Neutrophil (primary cell): ENCODE data around the gene CCDC8.
"Not testable (repeated sequence)": the region's sequence is repeated elsewhere in the genome, so short reads cannot be mapped to it uniquely, and the experiment has no call there.

ENCODE experiments used
- H3K27ac ChIP-seq: fragments of 200-600 bp; sonication (generic); 2 replicates; pipeline ENCODE4 v1.5.1; 2016; ENCODE audit warnings: mild to moderate bottlenecking, moderate library complexity
- H3K27me3 ChIP-seq: fragments of 200-600 bp; sonication (generic); 2 replicates; pipeline ENCODE4 v1.6.0; 2016; ENCODE audit warnings: mild to moderate bottlenecking
- H3K36me3 ChIP-seq: fragments of 200-600 bp; sonication (generic); 2 replicates; pipeline ENCODE4 v1.5.1; 2017
- H3K4me1 ChIP-seq, 2 experiments: fragments of 200-600 bp in 1 of 2; sonication (generic) in 1 of 2; 1 replicate in 1 of 2; 2 replicates in 1 of 2; pipeline versions ENCODE4 v1.5.1 to v1.6.1; 2013 to 2016; ENCODE audit warnings: low read depth in 1 of 2, low read length in 1 of 2, mild to moderate bottlenecking in 1 of 2, moderate library complexity in 1 of 2; ENCODE audit not compliant: control insufficient read depth in 1 of 2, insufficient read depth in 1 of 2
- H3K4me3 ChIP-seq, 2 experiments: fragments of 200-600 bp in 1 of 2; sonication (generic) in 1 of 2; 1 replicate in 1 of 2; 2 replicates in 1 of 2; pipeline ENCODE4 v1.5.1; 2013 to 2016; ENCODE audit warnings: low read depth in 1 of 2, low read length in 1 of 2, mild to moderate bottlenecking in 1 of 2, moderate library complexity in 1 of 2
- H3K9me3 ChIP-seq: fragments of 200-600 bp; sonication (generic); 2 replicates; pipeline ENCODE4 v1.5.1; 2016
- TF ChIP-seq, protein P1 (sequence below): fragments of 200-600 bp; sonication (generic); IDR thresholded peaks from 2 replicates; pipeline ENCODE4 v1.5.1; 2016; ENCODE audit warnings: antibody characterized with exemption

Gene CCDC8

DNA sequence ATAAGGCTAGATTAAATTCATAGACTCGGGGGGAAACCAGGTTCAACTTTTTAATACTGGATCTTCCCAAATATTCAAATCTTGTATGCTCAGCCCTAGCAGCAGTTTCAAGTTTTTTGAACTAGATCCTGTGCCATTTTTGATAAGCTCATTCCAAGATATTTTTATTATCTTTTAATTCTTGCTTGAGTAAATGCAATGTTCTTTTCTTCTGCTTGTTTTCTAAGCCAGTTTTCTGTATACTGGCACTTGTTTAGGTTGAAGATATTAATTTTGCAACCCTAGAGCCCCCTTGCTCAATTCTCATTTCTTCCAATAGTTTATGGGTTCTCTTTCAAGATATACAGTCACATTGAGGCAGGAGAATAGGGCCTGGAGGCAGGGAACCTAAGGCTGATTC, 28.5 kb upstream of the CCDC8 start:
- Histone ChIP-seq H3K9me3 (no peaks in the 10 kb centered on the region), H3K4me3 (no peak overlapping the region), H3K36me3 (no peaks in the 10 kb centered on the region), H3K27ac (no peak overlapping the region), H3K27me3 (peaks cover 1% of the 10 kb centered on the region), H3K4me1 (no peaks in the 10 kb centered on the region)
- TF ChIP-seq, protein P1, sequence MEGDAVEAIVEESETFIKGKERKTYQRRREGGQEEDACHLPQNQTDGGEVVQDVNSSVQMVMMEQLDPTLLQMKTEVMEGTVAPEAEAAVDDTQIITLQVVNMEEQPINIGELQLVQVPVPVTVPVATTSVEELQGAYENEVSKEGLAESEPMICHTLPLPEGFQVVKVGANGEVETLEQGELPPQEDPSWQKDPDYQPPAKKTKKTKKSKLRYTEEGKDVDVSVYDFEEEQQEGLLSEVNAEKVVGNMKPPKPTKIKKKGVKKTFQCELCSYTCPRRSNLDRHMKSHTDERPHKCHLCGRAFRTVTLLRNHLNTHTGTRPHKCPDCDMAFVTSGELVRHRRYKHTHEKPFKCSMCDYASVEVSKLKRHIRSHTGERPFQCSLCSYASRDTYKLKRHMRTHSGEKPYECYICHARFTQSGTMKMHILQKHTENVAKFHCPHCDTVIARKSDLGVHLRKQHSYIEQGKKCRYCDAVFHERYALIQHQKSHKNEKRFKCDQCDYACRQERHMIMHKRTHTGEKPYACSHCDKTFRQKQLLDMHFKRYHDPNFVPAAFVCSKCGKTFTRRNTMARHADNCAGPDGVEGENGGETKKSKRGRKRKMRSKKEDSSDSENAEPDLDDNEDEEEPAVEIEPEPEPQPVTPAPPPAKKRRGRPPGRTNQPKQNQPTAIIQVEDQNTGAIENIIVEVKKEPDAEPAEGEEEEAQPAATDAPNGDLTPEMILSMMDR: no peak

DNA sequence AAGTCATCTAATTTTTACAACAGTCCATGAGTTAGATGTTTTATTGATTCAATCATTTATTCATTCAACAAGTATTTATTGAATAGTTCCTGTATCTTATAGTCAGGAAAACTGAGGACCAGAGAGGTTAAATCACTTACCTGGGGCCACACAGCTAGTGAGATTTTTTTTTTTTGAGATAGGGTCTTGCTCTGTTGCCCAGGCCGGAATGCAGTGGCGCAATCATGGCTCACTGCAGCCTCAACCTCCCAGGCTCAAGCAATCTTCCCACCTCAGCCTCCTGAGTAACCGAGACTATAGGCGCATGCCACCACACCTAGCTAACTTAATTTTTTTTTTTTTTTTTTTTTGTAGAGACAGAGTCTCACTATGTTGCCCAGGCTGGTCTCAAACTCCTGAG, 22.3 kb upstream of the CCDC8 start:
- H3K9me3 ChIP-seq, H3K4me3 ChIP-seq, H3K27ac ChIP-seq, H3K36me3 ChIP-seq, H3K4me1 ChIP-seq: not testable (repeated sequence)
- H3K27me3 ChIP-seq: peaks cover 33% of the 10 kb centered on the region

DNA sequence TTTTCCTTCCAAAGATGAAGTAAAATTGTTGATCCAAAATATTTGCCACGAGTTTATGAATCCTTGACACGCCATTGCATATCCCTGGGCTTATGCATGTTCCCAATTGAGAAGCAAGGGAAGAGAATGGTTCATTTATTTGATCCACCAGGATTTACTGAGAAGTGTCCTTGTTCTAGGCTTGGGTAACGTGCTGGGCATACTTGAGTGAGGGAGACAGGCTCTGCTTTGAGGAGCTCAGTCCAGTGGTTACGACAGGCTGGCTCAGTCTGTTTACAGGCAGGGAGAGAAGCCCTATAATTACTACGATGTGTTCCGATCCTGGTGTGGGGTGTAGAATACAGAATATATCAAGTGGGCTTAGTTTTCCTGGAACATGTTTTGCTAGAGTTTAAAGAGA, 21.6 kb upstream of the CCDC8 start:
- Histone ChIP-seq H3K4me1 (no peaks in the 10 kb centered on the region), H3K4me3 (no peak overlapping the region), H3K36me3 (no peaks in the 10 kb centered on the region), H3K9me3 (no peaks in the 10 kb centered on the region), H3K27me3 (peaks cover 39% of the 10 kb centered on the region), H3K27ac (no peak overlapping the region)
- TF ChIP-seq, protein P1: no peak

DNA sequence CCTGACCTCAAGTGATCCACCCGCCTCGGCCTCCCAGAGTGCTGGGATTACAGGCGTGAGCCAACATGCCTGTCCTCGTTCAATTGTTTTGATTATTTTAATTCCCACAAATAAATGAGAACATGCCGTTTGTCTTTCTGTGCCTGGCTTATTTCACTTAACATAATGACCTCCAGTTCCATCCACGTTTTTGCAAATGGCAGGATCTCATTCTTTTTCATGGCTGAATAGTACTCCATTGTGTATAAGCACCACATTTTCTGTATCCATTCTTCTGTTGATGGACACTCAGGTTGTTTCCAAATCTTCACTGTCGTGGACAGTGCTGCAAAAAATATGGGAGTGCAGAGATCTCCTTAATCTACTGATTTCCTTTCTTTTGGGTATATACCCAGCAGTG, 20.1 kb upstream of the CCDC8 start:
- not testable (repeated sequence) for H3K36me3 ChIP-seq, H3K4me3 ChIP-seq, H3K9me3 ChIP-seq, H3K4me1 ChIP-seq, H3K27ac ChIP-seq
- peaks cover 55% of the 10 kb centered on the region for H3K27me3 ChIP-seq

DNA sequence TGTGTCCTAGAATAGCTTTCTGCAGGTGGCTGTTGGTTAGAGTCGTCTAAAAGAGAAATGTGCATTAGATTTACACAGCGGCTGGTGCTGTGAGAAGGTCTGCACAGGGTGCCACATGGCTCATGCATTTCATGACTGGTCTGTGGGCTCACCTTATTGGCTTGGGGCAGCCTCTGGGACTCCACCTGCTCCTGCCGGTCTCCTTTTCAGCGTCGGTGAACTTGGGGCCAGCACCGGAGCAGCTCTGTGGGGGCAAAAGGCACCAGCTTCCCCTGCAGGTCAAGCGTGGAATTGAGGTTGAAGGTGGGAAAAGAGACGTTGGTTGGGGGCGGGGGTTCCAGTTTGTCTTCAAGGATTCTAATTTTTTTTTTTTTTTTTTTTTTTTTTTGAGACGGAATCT, 18.5 kb upstream of the CCDC8 start:
- H3K27ac ChIP-seq: no peak overlapping the region
- TF ChIP-seq, protein P1: no peak
- H3K4me3 ChIP-seq: no peak overlapping the region
- H3K27me3 ChIP-seq: peaks cover 71% of the 10 kb centered on the region
- no peaks in the 10 kb centered on the region for H3K9me3 ChIP-seq
- no peaks in the 10 kb centered on the region for H3K36me3 ChIP-seq
- peaks cover 0 to 4% of the 10 kb centered on the region in 2 experiments for H3K4me1 ChIP-seq

DNA sequence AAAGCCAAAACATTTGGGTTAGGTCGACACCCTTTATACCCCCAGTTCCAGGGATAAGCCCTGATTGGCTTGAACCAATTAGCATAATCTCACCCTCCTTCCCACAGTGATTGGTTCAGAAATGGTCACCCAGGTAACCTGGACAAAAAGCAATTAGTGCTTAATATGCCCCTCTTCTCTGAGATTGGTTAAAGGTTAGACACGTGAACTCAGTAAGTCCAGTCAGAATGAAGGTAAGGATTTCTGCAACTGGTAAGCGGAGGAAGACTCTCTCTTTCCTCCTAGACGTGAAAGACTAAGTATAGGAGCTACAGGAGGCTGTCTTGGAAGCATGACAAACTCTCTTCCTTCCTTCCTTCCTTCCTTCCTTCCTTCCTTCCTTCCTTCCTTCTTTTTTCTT, 16.6 kb upstream of the CCDC8 start:
- H3K27me3 ChIP-seq: peaks cover 88% of the 10 kb centered on the region
- peaks cover 0 to 4% of the 10 kb centered on the region in 2 experiments for H3K4me1 ChIP-seq
- H3K27ac ChIP-seq: no peak overlapping the region
- H3K9me3 ChIP-seq: no peaks in the 10 kb centered on the region
- H3K36me3 ChIP-seq: no peaks in the 10 kb centered on the region
- TF ChIP-seq, protein P1: no peak
- no peak overlapping the region for H3K4me3 ChIP-seq
